Small intestine (tissue), 16 donors: ENCODE measurements around the gene FAM120B. TPM values are rescaled to one million over a fixed set of nuclear protein-coding genes. Genes with fewer than 3 reads are reported as not detected.
A peak's percentile ranks its signal among the peaks of the same experiment; 100 is the strongest.

ENCODE experiments used
- DNase-seq, 2 donors: peaks; one replicate each; pipeline versions ENCODE4 v3.0.0 to v3.0.0-alpha.2; 2013
- FAIRE-seq: peaks from 2 replicates; lab custom pipeline; 2012; peaks lifted over from hg19 to GRCh38; lab: Jason Lieb, UNC
- H3K27ac ChIP-seq, 3 donors: one replicate each; pipeline ENCODE4 v1.5.1; 2013; ENCODE audit warnings: low read length in 2 of 3, mild to moderate bottlenecking in 2 of 3, control low read depth in 1 of 3, inconsistent platforms in 1 of 3, low read depth in 1 of 3, moderate library complexity in 1 of 3
- H3K27me3 ChIP-seq, 3 donors: one replicate each; pipeline ENCODE4 v1.6.1; 2013; ENCODE audit warnings: low read length in 3 of 3, inconsistent platforms in 1 of 3; ENCODE audit not compliant: control insufficient read depth in 3 of 3, insufficient read depth in 3 of 3
- H3K36me3 ChIP-seq, 3 donors: one replicate each; pipeline ENCODE4 v1.6.1; 2013; ENCODE audit warnings: low read length in 3 of 3, inconsistent platforms in 1 of 3, low read depth in 1 of 3, mild to moderate bottlenecking in 1 of 3, moderate library complexity in 1 of 3; ENCODE audit not compliant: control insufficient read depth in 3 of 3, insufficient read depth in 2 of 3
- H3K4me1 ChIP-seq, 3 donors: one replicate each; pipeline ENCODE4 v1.6.1; 2013; ENCODE audit warnings: low read length in 2 of 3, inconsistent platforms in 1 of 3, low read depth in 1 of 3, mild to moderate bottlenecking in 1 of 3, moderate library complexity in 1 of 3; ENCODE audit not compliant: control insufficient read depth in 3 of 3, insufficient read depth in 2 of 3
- H3K4me3 ChIP-seq, 3 donors: one replicate each; pipeline ENCODE4 v1.5.1; 2013; ENCODE audit warnings: low read length in 3 of 3, control low read depth in 1 of 3, inconsistent platforms in 1 of 3, low read depth in 1 of 3, mild to moderate bottlenecking in 1 of 3, moderate library complexity in 1 of 3
- H3K9me3 ChIP-seq, 2 donors: one replicate each; pipeline ENCODE4 v1.6.1; 2013; ENCODE audit warnings: low read depth in 1 of 2, low read length in 1 of 2; ENCODE audit not compliant: control insufficient read depth in 2 of 2, insufficient read depth in 1 of 2
- WGBS, 3 donors: extraction: QIAGEN DNeasy Blood & Tissue Kit; methylation state at CpG; one replicate each; pipeline ENCODE4 v1.1.7; 2013; 5-methylcytosine and 5-hydroxymethylcytosine counted together
- long read RNA-seq, 10 donors: transcript quantifications; one replicate each; lab custom pipeline, GENCODE V29; 2026
- polyA plus RNA-seq, 4 donors: library from polyadenylated mRNA; stranded (reverse) in 3 of 4; unstranded in 1 of 4; fragments of 200-250 nt in 3 of 4; fragments of 120-200 nt in 1 of 4; gene quantifications; one replicate each; pipeline versions ENCODE4 v1.2.1 to v1.2.3, GENCODE V29; 2013
- donor health status: healthy with polysubstance abuse.
- donor health status: control.
- donor health status: control.
- donor health status: Bipolar disorder and iron deficiency.
- donor health status: healthy.

Gene FAM120B, protein sequence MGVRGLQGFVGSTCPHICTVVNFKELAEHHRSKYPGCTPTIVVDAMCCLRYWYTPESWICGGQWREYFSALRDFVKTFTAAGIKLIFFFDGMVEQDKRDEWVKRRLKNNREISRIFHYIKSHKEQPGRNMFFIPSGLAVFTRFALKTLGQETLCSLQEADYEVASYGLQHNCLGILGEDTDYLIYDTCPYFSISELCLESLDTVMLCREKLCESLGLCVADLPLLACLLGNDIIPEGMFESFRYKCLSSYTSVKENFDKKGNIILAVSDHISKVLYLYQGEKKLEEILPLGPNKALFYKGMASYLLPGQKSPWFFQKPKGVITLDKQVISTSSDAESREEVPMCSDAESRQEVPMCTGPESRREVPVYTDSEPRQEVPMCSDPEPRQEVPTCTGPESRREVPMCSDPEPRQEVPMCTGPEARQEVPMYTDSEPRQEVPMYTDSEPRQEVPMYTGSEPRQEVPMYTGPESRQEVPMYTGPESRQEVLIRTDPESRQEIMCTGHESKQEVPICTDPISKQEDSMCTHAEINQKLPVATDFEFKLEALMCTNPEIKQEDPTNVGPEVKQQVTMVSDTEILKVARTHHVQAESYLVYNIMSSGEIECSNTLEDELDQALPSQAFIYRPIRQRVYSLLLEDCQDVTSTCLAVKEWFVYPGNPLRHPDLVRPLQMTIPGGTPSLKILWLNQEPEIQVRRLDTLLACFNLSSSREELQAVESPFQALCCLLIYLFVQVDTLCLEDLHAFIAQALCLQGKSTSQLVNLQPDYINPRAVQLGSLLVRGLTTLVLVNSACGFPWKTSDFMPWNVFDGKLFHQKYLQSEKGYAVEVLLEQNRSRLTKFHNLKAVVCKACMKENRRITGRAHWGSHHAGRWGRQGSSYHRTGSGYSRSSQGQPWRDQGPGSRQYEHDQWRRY
- 10 to 100 TPM in 3 of 4 donors, 1 to 10 TPM in 1; 6.5 to 24.0 (median 10.6) TPM for polyA plus RNA-seq
- long read RNA-seq, donor 1, full-length matches to known transcripts = 3 of 21 reads
- long read RNA-seq, donor 1, partial matches to known transcripts = 18 of 21 reads
- long read RNA-seq, donor 1, other reads (novel, unspliced or antisense) = 0 of 21 reads
- long read RNA-seq, donor 2, full-length matches to known transcripts = 2 of 2 reads
- long read RNA-seq, donor 2, partial matches to known transcripts = 0 of 2 reads
- long read RNA-seq, donor 2, other reads (novel, unspliced or antisense) = 0 of 2 reads
- long read RNA-seq, donor 3, partial matches to known transcripts = 0 of 1 reads
- long read RNA-seq, donor 3, other reads (novel, unspliced or antisense) = 0 of 1 reads
- long read RNA-seq, donor 4 = 0 reads
- long read RNA-seq, donor 5 = 0 reads
- long read RNA-seq, donor 6, full-length matches to known transcripts = 3 of 8 reads
- long read RNA-seq, donor 6, partial matches to known transcripts = 5 of 8 reads
- long read RNA-seq, donor 6, other reads (novel, unspliced or antisense) = 0 of 8 reads
- long read RNA-seq, donor 7, full-length matches to known transcripts = 3 of 10 reads
- long read RNA-seq, donor 7, partial matches to known transcripts = 7 of 10 reads
- long read RNA-seq, donor 7, other reads (novel, unspliced or antisense) = 0 of 10 reads
- long read RNA-seq, donor 8, full-length matches to known transcripts = 1 of 1 reads
- long read RNA-seq, donor 8, partial matches to known transcripts = 0 of 1 reads
- long read RNA-seq, donor 8, other reads (novel, unspliced or antisense) = 0 of 1 reads
- long read RNA-seq, donor 9 = 0 reads
- long read RNA-seq, donor 10, full-length matches to known transcripts = 4 of 59 reads
- long read RNA-seq, donor 10, partial matches to known transcripts = 55 of 59 reads
- long read RNA-seq, donor 10, other reads (novel, unspliced or antisense) = 0 of 59 reads

DNA sequence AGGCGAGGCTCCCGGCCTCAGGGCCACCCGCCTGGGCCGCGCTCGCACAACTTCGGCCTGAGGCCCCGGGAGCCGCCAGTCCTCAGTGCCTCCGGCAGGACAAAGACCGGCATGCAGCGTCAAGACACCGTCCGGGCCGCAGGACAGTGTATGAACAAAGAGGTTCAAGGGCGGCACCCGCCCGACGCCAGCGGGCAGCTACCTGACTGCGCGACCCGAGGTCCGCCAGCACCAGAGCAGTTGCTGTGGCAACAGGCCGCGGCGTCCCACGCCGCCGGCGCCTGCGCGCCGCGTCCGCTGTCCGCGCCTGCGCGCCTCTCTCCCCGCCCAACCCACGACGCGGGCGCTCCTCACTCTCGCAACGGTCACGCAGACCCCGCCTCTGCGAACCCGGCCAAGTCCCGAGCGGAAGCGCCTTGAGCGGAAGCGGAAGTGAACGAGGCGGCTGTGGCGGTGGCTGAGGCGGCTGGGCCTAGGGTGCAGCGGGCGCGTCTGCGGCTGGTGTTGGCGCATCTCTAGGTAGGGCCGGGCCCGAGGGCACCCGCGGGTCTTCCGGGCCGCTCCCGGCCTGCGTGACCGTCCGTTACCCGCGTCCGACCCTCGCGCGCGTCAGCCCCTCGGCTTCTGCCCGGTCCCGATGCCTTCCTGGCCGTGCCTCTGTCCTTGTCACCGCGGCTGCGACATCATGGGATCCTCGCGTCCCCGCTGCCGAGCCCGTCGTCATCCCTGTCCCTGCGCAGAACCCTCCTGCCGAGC is at the start of gene FAM120B:
TSS of gene FAM120B (plus strand) at position 435 of the 756 bp plus-strand sequence. CDS start 10,633 bp downstream, outside the sequence.
- H3K27me3 ChIP-seq = no peaks in the 10 kb centered on the region
- DNase-seq = peak; percentile 98
- H3K9me3 ChIP-seq = no peaks in the 10 kb centered on the region
- H3K27ac ChIP-seq = peak within 1 kb of the TSS; percentile 70 to 97 (median 81)
- H3K4me3 ChIP-seq = peak within 1 kb of the TSS; percentile 77 to 86 (median 78)
- WGBS, 3 donors = 0% methylated on average over 73 to 97 of the region's 97 CpGs
- H3K36me3 ChIP-seq = no peaks in the 10 kb centered on the region
- peaks cover 6 to 17% (median 13%) of the 10 kb centered on the region in 3 donors for H3K4me1 ChIP-seq
- no peak for FAIRE-seq

DNA sequence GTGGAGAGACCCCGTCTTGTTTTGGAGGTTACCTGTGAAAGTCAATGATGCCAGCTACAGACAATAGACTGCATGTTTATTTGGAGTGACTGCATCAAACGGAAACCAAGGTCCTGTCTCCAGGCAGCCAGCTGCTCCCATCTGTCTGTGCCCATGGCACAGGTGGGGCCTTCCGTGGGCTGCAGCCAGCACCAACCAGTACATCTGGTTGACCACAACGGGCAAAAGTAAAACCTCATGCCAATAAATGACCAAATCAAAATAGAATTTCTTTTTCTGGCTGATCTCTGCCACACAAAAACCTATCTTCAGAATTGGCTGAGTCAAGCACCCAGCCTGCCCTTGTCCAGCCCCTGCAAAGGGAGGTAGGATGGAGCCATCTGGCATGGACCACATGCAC is 49.2 kb upstream of the FAM120B start:
- Histone ChIP-seq H3K36me3 (no peaks in the 10 kb centered on the region), H3K27ac (no peak overlapping the region), H3K27me3 (peaks cover 0 to 2% (median 0%) of the 10 kb centered on the region in 3 donors), H3K9me3 (no peaks in the 10 kb centered on the region), H3K4me3 (no peak overlapping the region), H3K4me1 (no peaks in the 10 kb centered on the region)
- no peak for DNase-seq
- no peak for FAIRE-seq
- 69 to 82% (median 71%) methylated on average over 4 of the region's 4 CpGs for WGBS, 3 donors

DNA sequence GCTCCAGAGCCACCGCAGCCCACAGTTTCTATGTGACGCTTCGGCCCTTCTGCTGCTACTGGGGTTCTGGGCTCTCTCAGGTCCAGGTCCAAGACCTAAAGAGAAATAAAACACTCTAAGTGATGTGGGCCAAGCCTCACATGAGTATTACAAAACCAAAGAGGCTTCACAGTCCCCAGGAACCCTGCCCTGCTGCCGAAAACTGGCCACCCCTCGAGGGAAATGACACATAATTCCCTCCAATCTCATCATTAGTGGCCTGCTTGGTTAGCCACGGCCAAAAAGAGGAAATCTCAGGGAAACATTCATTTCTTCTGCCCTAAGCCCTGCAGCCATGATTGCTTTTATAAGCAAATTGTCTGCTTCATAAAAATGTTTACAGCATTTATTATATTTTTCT is 48.2 kb upstream of the FAM120B start:
- WGBS, 3 donors = 84 to 88% (median 86%) methylated on average over 6 of the region's 6 CpGs
- Histone ChIP-seq H3K27me3 (peaks cover 0 to 2% (median 0%) of the 10 kb centered on the region in 3 donors), H3K4me1 (no peaks in the 10 kb centered on the region), H3K9me3 (no peaks in the 10 kb centered on the region), H3K27ac (no peak overlapping the region), H3K4me3 (no peak overlapping the region), H3K36me3 (no peaks in the 10 kb centered on the region)
- no peak for FAIRE-seq
- no peak for DNase-seq

DNA sequence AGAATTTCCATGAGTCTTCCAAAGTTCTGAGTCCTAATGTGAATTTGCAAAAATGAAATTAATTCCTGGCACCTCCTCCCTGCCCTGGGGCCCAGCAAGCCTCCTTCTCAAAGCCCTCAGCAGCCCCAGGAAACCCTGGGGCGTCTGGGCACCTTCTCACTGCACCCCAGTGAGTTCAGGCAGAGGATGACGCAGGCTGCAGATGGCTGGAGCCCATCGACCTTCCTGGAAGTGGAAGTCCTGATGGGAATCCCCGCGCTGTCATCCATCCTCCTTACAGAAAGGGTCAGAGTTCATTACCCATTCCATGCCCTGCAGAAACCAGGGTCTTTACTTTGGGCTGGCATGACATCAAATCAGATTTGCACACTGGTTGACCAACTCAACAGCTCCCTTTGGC is 47.3 kb upstream of the FAM120B start:
- Histone ChIP-seq H3K27me3 (peaks cover 0 to 2% (median 0%) of the 10 kb centered on the region in 3 donors), H3K36me3 (no peaks in the 10 kb centered on the region), H3K27ac (no peak overlapping the region), H3K4me3 (no peak overlapping the region), H3K4me1 (peaks cover 0 to 6% (median 0%) of the 10 kb centered on the region in 3 donors), H3K9me3 (no peaks in the 10 kb centered on the region)
- DNase-seq (no peak), FAIRE-seq (no peak)
- 78 to 83% (median 78%) methylated on average over 5 of the region's 5 CpGs for WGBS, 3 donors

DNA sequence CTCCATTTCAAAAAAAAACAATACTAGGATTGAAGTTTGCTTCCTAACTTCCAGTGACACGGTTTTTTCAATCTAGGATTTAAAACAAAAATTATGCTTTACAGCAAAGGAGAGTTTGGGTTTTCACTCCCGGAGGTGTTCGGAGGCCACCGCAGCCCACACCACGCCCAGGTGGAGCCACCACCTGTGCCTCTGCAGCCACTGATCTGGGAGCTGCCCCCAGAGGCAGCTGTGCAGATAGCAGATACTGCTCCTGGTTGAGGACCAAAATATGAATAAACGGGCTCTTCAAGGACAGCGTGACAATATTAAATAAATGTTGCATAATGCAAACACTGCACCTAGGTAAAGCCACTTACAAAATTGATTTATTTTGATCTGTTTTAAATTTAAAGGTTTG is 45.9 kb upstream of the FAM120B start:
- H3K4me1 ChIP-seq = peaks cover 0 to 11% (median 0%) of the 10 kb centered on the region in 3 donors
- H3K27ac ChIP-seq = no peak overlapping the region
- no peaks in the 10 kb centered on the region for H3K27me3 ChIP-seq
- no peaks in the 10 kb centered on the region for H3K9me3 ChIP-seq
- no peak overlapping the region for H3K4me3 ChIP-seq
- FAIRE-seq = no peak
- no peaks in the 10 kb centered on the region for H3K36me3 ChIP-seq
- 42 to 73% (median 56%) methylated on average over 7 of the region's 7 CpGs for WGBS, 3 donors
- DNase-seq = no peak

DNA sequence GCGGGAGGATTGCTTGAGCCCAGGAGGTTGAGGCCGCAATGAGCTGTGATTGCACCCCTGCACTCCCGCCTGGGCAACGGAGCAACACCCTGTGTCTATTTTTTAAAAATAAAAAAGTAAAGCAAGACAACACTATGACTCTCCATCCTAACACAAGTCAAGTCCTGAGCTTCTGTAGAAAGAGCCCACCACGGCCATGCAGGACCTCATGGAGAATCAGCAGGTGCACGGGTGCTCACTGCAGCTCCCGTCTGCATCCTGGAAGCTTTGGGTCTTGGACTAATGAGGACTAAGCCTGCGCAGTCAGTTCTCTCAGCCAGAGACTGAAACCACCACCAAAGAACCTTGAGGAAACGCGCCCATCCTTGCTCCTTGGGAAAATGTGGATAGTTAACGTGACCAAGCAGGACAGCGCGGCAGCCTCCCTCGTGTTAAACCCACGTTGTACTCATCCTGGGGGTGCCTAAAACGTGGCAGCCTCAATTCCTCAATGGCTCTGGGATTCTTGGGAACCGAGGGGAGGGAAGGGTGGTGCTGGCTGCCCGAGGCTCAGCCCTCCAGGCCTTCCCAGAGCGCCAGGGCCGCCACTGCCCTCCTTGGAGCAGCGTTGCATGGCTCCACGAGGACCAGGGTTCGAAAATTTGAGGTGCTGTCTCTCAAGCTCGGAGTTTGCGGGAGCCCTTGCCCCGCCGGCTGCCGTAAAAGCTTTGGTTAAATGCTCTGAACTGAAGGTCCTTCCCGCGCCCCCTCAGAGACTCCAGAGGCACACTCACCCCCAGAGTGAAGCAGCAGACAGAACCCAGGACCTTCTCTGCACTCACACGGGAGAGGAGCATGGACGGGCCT is 44.7 kb upstream of the FAM120B start:
- DNase-seq (no peak), FAIRE-seq (no peak)
- Histone ChIP-seq H3K4me3 (no peak overlapping the region), H3K36me3 (no peaks in the 10 kb centered on the region), H3K27ac (no peak overlapping the region), H3K4me1 (peaks cover 0 to 20% (median 0%) of the 10 kb centered on the region in 3 donors), H3K9me3 (no peaks in the 10 kb centered on the region), H3K27me3 (no peaks in the 10 kb centered on the region)
- 83 to 86% (median 84%) methylated on average over 32 of the region's 32 CpGs for WGBS, 3 donors
